ENCODE results near the gene P2RY13.

The P2RY13 gene

GRCh38 chr3:151305060-151305774 lies 24.1 kb downstream of the P2RY13 start:
- peak; percentile 94 for DNase-seq
- in situ Hi-C loops (cut with HindIII; ENCODE audit: low pct_ligation_motif_present, low pct_unique_long_range_greater_than_20kb, low sequenced_read_pairs) = no loop called here

- in situ Hi-C loops (cut with HindIII; ENCODE audit: low pct_ligation_motif_present, low pct_unique_long_range_greater_than_20kb, low sequenced_read_pairs) = no loop called here
- no peak for DNase-seq
Observed at GRCh38 chr3:151303751-151304150, 25.6 kb downstream of the P2RY13 start.

GRCh38 chr3:151301787-151302186 lies 27.6 kb downstream of the P2RY13 start:
- in situ Hi-C loops (cut with HindIII; ENCODE audit: low pct_ligation_motif_present, low pct_unique_long_range_greater_than_20kb, low sequenced_read_pairs) = no loop called here
- DNase-seq = no peak

- in situ Hi-C loops (cut with HindIII; ENCODE audit: low pct_ligation_motif_present, low pct_unique_long_range_greater_than_20kb, low sequenced_read_pairs) = no loop called here
- no peak for DNase-seq
Observed at GRCh38 chr3:151300539-151300938, 28.8 kb downstream of the P2RY13 start.

GRCh38 chr3:151299006-151299405 lies 30.3 kb downstream of the P2RY13 start:
- DNase-seq = no peak
- in situ Hi-C loops (cut with HindIII; ENCODE audit: low pct_ligation_motif_present, low pct_unique_long_range_greater_than_20kb, low sequenced_read_pairs) = no loop called here

- no peak for DNase-seq
- in situ Hi-C loops (cut with HindIII; ENCODE audit: low pct_ligation_motif_present, low pct_unique_long_range_greater_than_20kb, low sequenced_read_pairs) = no loop called here
Observed at GRCh38 chr3:151297429-151297828, 31.9 kb downstream of the P2RY13 start.

- DNase-seq = no peak
- in situ Hi-C loops (cut with HindIII; ENCODE audit: low pct_ligation_motif_present, low pct_unique_long_range_greater_than_20kb, low sequenced_read_pairs) = no loop called here
Observed at GRCh38 chr3:151296226-151296625, 33.1 kb downstream of the P2RY13 start.

GRCh38 chr3:151293127-151293526 lies 36.2 kb downstream of the P2RY13 start:
- in situ Hi-C loops (cut with HindIII; ENCODE audit: low pct_ligation_motif_present, low pct_unique_long_range_greater_than_20kb, low sequenced_read_pairs) = no loop called here
- DNase-seq = no peak

- DNase-seq = peak; percentile 45
Observed at GRCh38 chr3:151290673-151291072, 38.7 kb downstream of the P2RY13 start.

GRCh38 chr3:151289445-151289844 lies 39.9 kb downstream of the P2RY13 start:
- DNase-seq = no peak
- in situ Hi-C loops (cut with HindIII; ENCODE audit: low pct_ligation_motif_present, low pct_unique_long_range_greater_than_20kb, low sequenced_read_pairs) = no loop called here

More at GRCh38 chr3:151290673-151291072, 38.7 kb downstream of the P2RY13 start:
- in situ Hi-C loops (cut with HindIII; ENCODE audit: low pct_ligation_motif_present, low pct_unique_long_range_greater_than_20kb, low sequenced_read_pairs) = no loop called here

GRCh38 chr3:151285940-151286339 lies 43.4 kb downstream of the P2RY13 start:
- in situ Hi-C loops (cut with HindIII; ENCODE audit: low pct_ligation_motif_present, low pct_unique_long_range_greater_than_20kb, low sequenced_read_pairs) = no loop called here
- no peak for DNase-seq

GRCh38 chr3:151283907-151284461 lies 45.4 kb downstream of the P2RY13 start:
- in situ Hi-C loops (cut with HindIII; ENCODE audit: low pct_ligation_motif_present, low pct_unique_long_range_greater_than_20kb, low sequenced_read_pairs) = no loop called here

GRCh38 chr3:151283387-151283786 lies 46.0 kb downstream of the P2RY13 start:
- in situ Hi-C loops (cut with HindIII; ENCODE audit: low pct_ligation_motif_present, low pct_unique_long_range_greater_than_20kb, low sequenced_read_pairs) = no loop called here
- DNase-seq = no peak

More at GRCh38 chr3:151283907-151284461, 45.4 kb downstream of the P2RY13 start:
- DNase-seq = no peak

- in situ Hi-C loops (cut with HindIII; ENCODE audit: low pct_ligation_motif_present, low pct_unique_long_range_greater_than_20kb, low sequenced_read_pairs) = no loop called here
- DNase-seq = peak; percentile 46
Observed at GRCh38 chr3:151282921-151283320, 46.4 kb downstream of the P2RY13 start.

- DNase-seq = no peak
- in situ Hi-C loops (cut with HindIII; ENCODE audit: low pct_ligation_motif_present, low pct_unique_long_range_greater_than_20kb, low sequenced_read_pairs) = no loop called here
Observed at GRCh38 chr3:151281671-151282324, 47.6 kb downstream of the P2RY13 start.

- in situ Hi-C loops (cut with HindIII; ENCODE audit: low pct_ligation_motif_present, low pct_unique_long_range_greater_than_20kb, low sequenced_read_pairs) = no loop called here
- no peak for DNase-seq
Observed at GRCh38 chr3:151278230-151278629, 51.1 kb downstream of the P2RY13 start, which contains the start of gene P2RY14. P2RY14 (minus strand) TSS chr3:151278542; CDS start chr3:151214316, 64,226 bp downstream.

GRCh38 chr3:151276687-151277042 lies 52.7 kb downstream of the P2RY13 start:
- in situ Hi-C loops (cut with HindIII; ENCODE audit: low pct_ligation_motif_present, low pct_unique_long_range_greater_than_20kb, low sequenced_read_pairs) = no loop called here
- no peak for DNase-seq

All from ACHN (cell line).